IMR-90 (cell line): ENCODE data around the gene MTMR2. TPM values are rescaled to one million over a fixed set of nuclear protein-coding genes. Genes with fewer than 3 reads are reported as not detected.

Source experiments
- ATAC-seq: fragments of 200-7000 bp; cut with Tn5 transposase; 2 replicates; pipeline ENCODE4 v1.9.1; 2020; ENCODE audit warnings: low read depth, mild to moderate bottlenecking, moderate library complexity
- BruUV-seq: library from RNA; stranded (reverse); fragments of 400-500 nt; replicated peaks from 2 replicates; lab custom pipeline; 2021; lab: Mats Ljungman, UMichigan
- CTCF ChIA-PET: fragments of 300-600 bp; formaldehyde crosslinking; extraction: SDS; loops from one replicate; lab custom pipeline; 2021; ENCODE audit warnings: antibody characterized with exemption; lab: Yijun Ruan, JAX
- POLR2A ChIA-PET: fragments of 300-600 bp; sonication (Branson Sonifier 250); formaldehyde crosslinking; loops from one replicate; lab custom pipeline; 2022; ENCODE audit warnings: antibody characterized with exemption; ENCODE audit not compliant: unreplicated experiment; lab: Charles Lee
- DNase-seq: peaks from one replicate; pipeline ENCODE4 v3.0.0; 2013
- H2AFZ ChIP-seq: replicated peaks from 2 replicates; pipeline ENCODE3; 2013; ENCODE audit warnings: low read length, mild to moderate bottlenecking; ENCODE audit not compliant: poor library complexity
- H2AK5ac ChIP-seq: 2 replicates; pipeline ENCODE4 v1.6.1; 2013; ENCODE audit warnings: low read depth, low read length, inconsistent platforms
- H2AK9ac ChIP-seq: replicated peaks from 2 replicates; pipeline ENCODE3; 2013; ENCODE audit warnings: mild to moderate bottlenecking, low read depth, low read length, moderate library complexity; ENCODE audit not compliant: poor library complexity
- H2BK120ac ChIP-seq: 2 replicates; pipeline ENCODE4 v1.6.1; 2013; ENCODE audit warnings: low read depth, low read length, inconsistent platforms
- H2BK15ac ChIP-seq: 3 replicates; pipeline ENCODE4 v1.6.1; 2013; ENCODE audit warnings: low read depth, low read length, inconsistent platforms
- H2BK20ac ChIP-seq: 2 replicates; pipeline ENCODE4 v1.6.1; 2013; ENCODE audit warnings: low read depth, mild to moderate bottlenecking, inconsistent platforms, low read length, moderate library complexity
- H2BK5ac ChIP-seq: 2 replicates; pipeline ENCODE4 v1.6.1; 2013; ENCODE audit warnings: mild to moderate bottlenecking, low read depth, low read length, inconsistent platforms; ENCODE audit not compliant: poor library complexity, severe bottlenecking
- H3K14ac ChIP-seq: replicated peaks from 2 replicates; pipeline ENCODE4 v1.6.1; 2013; ENCODE audit warnings: low read depth, low read length, inconsistent platforms
- H3K18ac ChIP-seq: 2 replicates; pipeline ENCODE4 v1.6.1; 2013; ENCODE audit warnings: low read depth, low read length, control low read depth
- H3K23ac ChIP-seq: 2 replicates; pipeline ENCODE4 v1.6.1; 2013; ENCODE audit warnings: low read depth, low read length, inconsistent platforms
- H3K27ac ChIP-seq: 2 replicates; pipeline ENCODE4 v1.5.1; 2013; ENCODE audit warnings: mild to moderate bottlenecking, control low read depth, low read length; ENCODE audit not compliant: insufficient read depth
- H3K27me3 ChIP-seq: 2 replicates; pipeline ENCODE4 v1.6.1; 2013; ENCODE audit warnings: low read length; ENCODE audit not compliant: control insufficient read depth, insufficient read depth
- H3K36me3 ChIP-seq: 2 replicates; pipeline ENCODE4 v1.6.1; 2013; ENCODE audit warnings: low read length, mixed read lengths; ENCODE audit not compliant: control insufficient read depth, insufficient read depth
- H3K4ac ChIP-seq: 2 replicates; pipeline ENCODE4 v1.6.1; 2013; ENCODE audit warnings: low read depth, low read length, inconsistent platforms
- H3K4me1 ChIP-seq: 2 replicates; pipeline ENCODE4 v1.6.1; 2013; ENCODE audit warnings: low read length, mixed read lengths; ENCODE audit not compliant: control insufficient read depth, insufficient read depth
- H3K4me2 ChIP-seq: 2 replicates; pipeline ENCODE4 v1.6.1; 2013; ENCODE audit warnings: low read depth, mild to moderate bottlenecking, control low read depth, low read length, moderate library complexity
- H3K4me3 ChIP-seq: 2 replicates; pipeline ENCODE4 v1.5.1; 2013; ENCODE audit warnings: low read depth, mild to moderate bottlenecking, control low read depth, low read length, moderate library complexity; ENCODE audit not compliant: insufficient read depth
- H3K56ac ChIP-seq: 2 replicates; pipeline ENCODE4 v1.6.1; 2013; ENCODE audit warnings: low read length, inconsistent platforms; ENCODE audit not compliant: insufficient read depth; ENCODE audit errors: extremely low read depth
- H3K79me1 ChIP-seq, 2 experiments: 2 replicates each; pipeline ENCODE4 v1.6.1; 2013; ENCODE audit warnings: low read length in 2 of 2, inconsistent platforms in 1 of 2, low read depth in 1 of 2
- H3K9ac ChIP-seq: 2 replicates; pipeline ENCODE4 v1.6.1; 2013; ENCODE audit warnings: low read depth, low read length, control low read depth
- H3K9me1 ChIP-seq: 2 replicates; pipeline ENCODE4 v1.6.1; 2013; ENCODE audit warnings: low read length, inconsistent platforms; ENCODE audit not compliant: insufficient read depth
- H3K9me3 ChIP-seq: 2 replicates; pipeline ENCODE4 v1.6.1; 2013; ENCODE audit warnings: low read length; ENCODE audit not compliant: control insufficient read depth, insufficient read depth
- H4K20me1 ChIP-seq: 2 replicates; pipeline ENCODE4 v1.6.1; 2013; ENCODE audit warnings: low read length, inconsistent platforms; ENCODE audit not compliant: insufficient read depth
- H4K5ac ChIP-seq: 2 replicates; pipeline ENCODE4 v1.6.1; 2013; ENCODE audit warnings: mild to moderate bottlenecking, low read depth, low read length, control low read depth
- H4K8ac ChIP-seq, 2 experiments: 2 replicates each; pipeline ENCODE4 v1.6.1; 2013; ENCODE audit warnings: low read depth in 2 of 2, low read length in 2 of 2, control low read depth in 1 of 2, inconsistent platforms in 1 of 2
- H4K91ac ChIP-seq: 2 replicates; pipeline ENCODE4 v1.6.1; 2013; ENCODE audit warnings: low read depth, low read length, inconsistent platforms; ENCODE audit not compliant: insufficient read depth
- BHLHE40 ChIP-seq: fragments of 150-350 bp; IDR thresholded peaks from 2 replicates; pipeline ENCODE4 v1.6.1; 2016; ENCODE audit warnings: mild to moderate bottlenecking, low read depth, low read length
- CEBPB ChIP-seq: IDR thresholded peaks from 2 replicates; pipeline ENCODE4 v1.6.1; 2012; ENCODE audit warnings: low read depth, low read length, improper control_type of control experiment
- FOS ChIP-seq: fragments of 150-350 bp; IDR thresholded peaks from 2 replicates; pipeline ENCODE4 v1.6.1; 2016; ENCODE audit warnings: low read depth, low read length
- MAFK ChIP-seq: IDR thresholded peaks from 2 replicates; pipeline ENCODE4 v1.6.1; 2012; ENCODE audit warnings: low read depth, low read length, improper control_type of control experiment
- MAZ ChIP-seq: IDR thresholded peaks from 2 replicates; pipeline ENCODE4 v1.6.1; 2012; ENCODE audit warnings: low read depth, mild to moderate bottlenecking, low read length, improper control_type of control experiment, moderate library complexity, borderline replicate concordance
- MXI1 ChIP-seq: IDR thresholded peaks from 2 replicates; pipeline ENCODE4 v1.6.1; 2012; ENCODE audit warnings: low read depth, mild to moderate bottlenecking, low read length, moderate library complexity, borderline replicate concordance
- POLR2A ChIP-seq: IDR thresholded peaks from 2 replicates; pipeline ENCODE4 v1.6.1; 2012; ENCODE audit warnings: mild to moderate bottlenecking, low read depth, low read length
- RFX5 ChIP-seq: IDR thresholded peaks from 2 replicates; pipeline ENCODE4 v1.8.0; 2012; ENCODE audit warnings: low read depth, mild to moderate bottlenecking, low read length, moderate library complexity
- SMC3 ChIP-seq: fragments of 150-350 bp; IDR thresholded peaks from 2 replicates; pipeline ENCODE4 v1.6.1; 2016; ENCODE audit warnings: low read depth, mild to moderate bottlenecking, antibody characterized with exemption, low read length, moderate library complexity
- WGBS, 2 experiments: methylation state at CpG; one replicate each; pipeline versions ENCODE4 v1.1.5 to v1.1.7; 2013; ENCODE audit warnings: missing lambda C conversion rate in 2 of 2; ENCODE audit not compliant: insufficient read length in 1 of 2; ENCODE audit errors: extremely low coverage in 2 of 2; 5-methylcytosine and 5-hydroxymethylcytosine counted together
- dilution Hi-C: fragments of 300-500 bp; cut with HindIII; formaldehyde crosslinking; loops from one replicate; pipeline ENCODE4 v1.14.3; 2018; ENCODE audit warnings: low sequenced_read_pairs; ENCODE audit not compliant: unreplicated experiment
- in situ Hi-C: fragments of 300-500 bp; cut with MboI; formaldehyde crosslinking; loops from 3 replicates; pipeline ENCODE4 v1.14.3; 2019; ENCODE audit warnings: low sequenced_read_pairs, inconsistent platforms, mixed read lengths
- intact Hi-C: fragments of 100-400 bp; cut with micrococcal nuclease; formaldehyde crosslinking; loops from 2 replicates; pipeline ENCODE4 v1.10.0; 2022
- polyA plus RNA-seq, 3 experiments: library from polyadenylated mRNA; depleted of rRNA; stranded (reverse); fragments of >200 nt; gene quantifications; 2 replicates each; pipeline ENCODE4 v1.2.3, GENCODE V29; 2012; ENCODE audit warnings: low replicate concordance in 1 of 3
- total RNA-seq: library from RNA; depleted of rRNA; stranded (reverse); fragments of >200 nt; gene quantifications from 2 replicates; pipeline ENCODE4 v1.2.3, GENCODE V29; 2012
- TF ChIP-seq, protein P1 (sequence below): fragments of 150-350 bp; IDR thresholded peaks from 2 replicates; pipeline ENCODE4 v1.6.1; 2016; ENCODE audit warnings: low read depth, mild to moderate bottlenecking, low read length, moderate library complexity, borderline replicate concordance

The MTMR2 gene
- total and polyA plus RNA-seq, 2 of the 4 experiments (the other 2 are of a cell fraction): 16.6 to 30.6 TPM

- intact Hi-C loops: loop anchor here (2.0 to 5.0 kb wide), 4 partner anchors 42 to 552 kb away; partner anchors contain the start of genes MAML2 and MTMR2
- peak; percentile 99 for DNase-seq
- ChIA-PET POLR2A (no interaction called here), CTCF (interaction anchor here (1.0 to 1.6 kb wide), 3 partner anchors 10 to 553 kb away, joined by 3 to 4 read pairs (median 4); partner anchors contain the start of gene MAML2)
- Histone ChIP-seq H3K4me3 (peak within 1 kb of the TSS; percentile 78), H3K14ac (peak within 1 kb of the TSS; percentile 63; the same call in 1 of the 2 replicates), H2BK15ac (no peak within 1 kb of the TSS; the same call in 2 of the 3 replicates), H3K4me2 (peak within 1 kb of the TSS; percentile 91), H3K4me1 (no peaks in the 10 kb centered on the region), H3K36me3 (peaks cover 4% of the 10 kb centered on the region), H3K23ac (peak within 1 kb of the TSS; percentile 55), H4K8ac (peak within 1 kb of the TSS; percentile 48 to 76; a peak in 3 of 4 replicates), H3K9me1 (0 out of 2 replicates have a peak, but pooled peaks cover 2% of the 10 kb centered on the region), H3K79me1 (peaks cover 14 to 47% of the 10 kb centered on the region in 2 experiments), H3K9ac (peak within 1 kb of the TSS; percentile 74), H4K20me1 (no peaks in the 10 kb centered on the region; the same call in 1 of the 2 replicates), H2BK120ac (peak within 1 kb of the TSS; percentile 86), H2BK20ac (no peak within 1 kb of the TSS), H2BK5ac (peak within 1 kb of the TSS; percentile 95), H3K27me3 (no peaks in the 10 kb centered on the region), H3K4ac (peak within 1 kb of the TSS; percentile 83), H2AFZ (peak within 1 kb of the TSS; percentile 95), H2AK9ac (peak within 1 kb of the TSS; percentile 89), H2AK5ac (peak within 1 kb of the TSS; percentile 11; the same call in 1 of the 2 replicates), H3K18ac (peak within 1 kb of the TSS; percentile 74; the same call in 1 of the 2 replicates), H4K5ac (peak within 1 kb of the TSS; percentile 63), H3K56ac (peak within 1 kb of the TSS; percentile 70), H3K27ac (peak within 1 kb of the TSS; percentile 85), H4K91ac (peak within 1 kb of the TSS; percentile 76), H3K9me3 (no peaks in the 10 kb centered on the region)
- ATAC-seq: peak; percentile 76
- dilution Hi-C loops: no loop called here
- TSS peak; percentile 34 for BruUV-seq
- in situ Hi-C loops: no loop called here
- TF ChIP-seq, protein P1, sequence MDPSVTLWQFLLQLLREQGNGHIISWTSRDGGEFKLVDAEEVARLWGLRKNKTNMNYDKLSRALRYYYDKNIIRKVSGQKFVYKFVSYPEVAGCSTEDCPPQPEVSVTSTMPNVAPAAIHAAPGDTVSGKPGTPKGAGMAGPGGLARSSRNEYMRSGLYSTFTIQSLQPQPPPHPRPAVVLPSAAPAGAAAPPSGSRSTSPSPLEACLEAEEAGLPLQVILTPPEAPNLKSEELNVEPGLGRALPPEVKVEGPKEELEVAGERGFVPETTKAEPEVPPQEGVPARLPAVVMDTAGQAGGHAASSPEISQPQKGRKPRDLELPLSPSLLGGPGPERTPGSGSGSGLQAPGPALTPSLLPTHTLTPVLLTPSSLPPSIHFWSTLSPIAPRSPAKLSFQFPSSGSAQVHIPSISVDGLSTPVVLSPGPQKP: no peak
- peak; percentile 58 for TF ChIP-seq POLR2A
- TF ChIP-seq MXI1: no peak; the same call in 1 of the 2 replicates
- peak; percentile 61; the same call in 1 of the 2 replicates for TF ChIP-seq BHLHE40
- TF ChIP-seq MAZ: peak; percentile 48; the same call in 1 of the 2 replicates
- 0 out of 2 replicates have a peak, but pooled peaks have one; percentile 16 for TF ChIP-seq RFX5
- 0 out of 2 replicates have a peak, but pooled peaks have one; percentile 17 for TF ChIP-seq FOS
- peak; percentile 74 for TF ChIP-seq CEBPB
- TF ChIP-seq SMC3: no peak
- TF ChIP-seq MAFK: no peak
- WGBS, 2 experiments: 0% methylated on average over 32 of the region's 55 CpGs; no CpG with 5 or more reads in 1 of the 2 experiments
Observed at GRCh38 chr11:95790123-95790932, 133.6 kb downstream of the MTMR2 start, which contains the start of gene CEP57. Gene CEP57 (plus strand): TSS chr11:95790498. CDS start chr11:95790699, 201 bp downstream.
